CD4-positive, alpha-beta T cell treated with Interleukin-1 beta for 1 hour (primary cell): ENCODE measurements around the gene EHD1.

Source experiments
- DNase-seq, 2 donors: peaks; one replicate each; pipeline ENCODE4 v3.0.0-alpha.2; 2020 to 2022

Gene EHD1

DNA sequence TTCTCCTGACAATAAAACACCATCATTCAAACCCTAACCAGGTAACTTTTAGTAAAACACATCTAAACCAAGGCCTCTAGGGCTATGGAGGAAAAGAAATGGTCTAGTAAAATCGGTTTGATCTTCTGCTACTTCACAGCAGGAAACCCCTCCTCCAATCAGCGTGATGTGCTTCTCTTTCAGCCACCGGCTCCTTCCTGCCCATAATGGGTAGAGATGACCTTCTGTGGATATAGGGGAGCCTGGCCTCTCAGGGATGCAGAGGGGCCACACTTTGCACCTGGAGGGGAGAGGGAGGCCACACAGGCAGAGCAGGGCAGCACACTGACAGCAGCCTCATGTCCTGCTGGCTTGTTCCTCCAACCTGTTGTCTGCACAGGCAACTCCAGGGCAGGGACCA, 6.9 kb downstream of the EHD1 start:
- DNase-seq, result no peak

DNA sequence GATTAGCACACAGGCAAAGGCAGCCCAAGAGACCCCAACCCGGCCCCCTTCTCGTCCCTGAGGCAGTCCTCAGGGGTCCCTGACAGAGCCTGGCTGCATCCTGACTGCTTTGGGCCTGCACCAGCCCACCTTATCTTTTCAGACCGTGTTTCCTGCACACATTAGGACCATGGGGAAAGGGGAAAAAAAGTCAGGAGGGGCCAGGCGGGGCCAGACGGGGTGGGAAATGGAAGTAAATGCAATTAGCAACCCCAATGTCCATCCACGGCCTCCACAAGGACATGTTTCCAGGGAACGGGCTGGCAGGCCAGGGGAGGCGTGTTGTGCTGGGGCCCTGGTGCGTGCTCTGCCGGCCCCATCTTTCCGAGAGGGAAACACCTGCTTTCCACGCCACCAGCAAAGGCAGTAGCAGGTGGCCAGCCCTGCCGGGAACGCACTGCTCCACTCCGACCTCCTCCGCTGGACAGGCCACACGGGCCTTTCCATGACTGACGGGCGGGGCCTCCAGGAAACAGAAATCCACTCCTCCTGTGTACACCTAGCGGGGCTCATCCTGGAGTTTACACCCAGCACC, 7.4 kb downstream of the EHD1 start:
- DNase-seq, result no peak

DNA sequence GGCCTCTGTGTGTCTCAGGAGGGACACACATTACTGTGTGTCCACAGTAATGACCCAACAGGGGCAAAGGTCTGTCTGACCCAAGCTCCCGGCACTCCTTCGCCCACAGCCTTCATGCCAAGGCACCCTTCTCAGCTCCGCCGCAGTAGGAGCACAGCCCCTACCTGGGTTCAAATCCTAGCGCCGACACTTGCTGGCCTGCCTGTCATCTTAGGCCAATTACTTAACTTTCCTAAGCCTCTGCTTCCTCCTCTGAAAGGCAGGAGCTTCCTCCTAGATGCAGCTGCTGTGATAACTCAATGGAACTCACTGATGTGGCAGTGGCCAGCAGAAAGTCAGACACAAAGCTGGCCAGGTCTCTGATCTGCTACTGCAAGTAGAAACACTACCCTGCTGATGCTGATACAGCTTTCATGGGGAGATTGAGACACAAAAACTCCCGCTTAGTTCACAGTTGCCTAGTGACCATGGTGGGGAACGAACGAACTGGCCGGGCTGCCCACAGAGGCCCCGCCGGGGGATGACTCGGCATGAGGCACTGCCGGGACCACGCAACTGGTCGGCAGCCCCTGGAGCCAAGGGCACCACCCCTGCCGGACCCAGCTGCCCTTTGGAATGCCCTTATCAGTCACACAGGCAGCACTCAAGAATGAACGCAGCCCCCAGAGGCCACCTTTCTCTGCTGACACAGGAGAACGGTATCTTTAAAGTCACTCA, 8.1 kb downstream of the EHD1 start:
- peak in 1 of 2 donors; percentile 65 for DNase-seq

DNA sequence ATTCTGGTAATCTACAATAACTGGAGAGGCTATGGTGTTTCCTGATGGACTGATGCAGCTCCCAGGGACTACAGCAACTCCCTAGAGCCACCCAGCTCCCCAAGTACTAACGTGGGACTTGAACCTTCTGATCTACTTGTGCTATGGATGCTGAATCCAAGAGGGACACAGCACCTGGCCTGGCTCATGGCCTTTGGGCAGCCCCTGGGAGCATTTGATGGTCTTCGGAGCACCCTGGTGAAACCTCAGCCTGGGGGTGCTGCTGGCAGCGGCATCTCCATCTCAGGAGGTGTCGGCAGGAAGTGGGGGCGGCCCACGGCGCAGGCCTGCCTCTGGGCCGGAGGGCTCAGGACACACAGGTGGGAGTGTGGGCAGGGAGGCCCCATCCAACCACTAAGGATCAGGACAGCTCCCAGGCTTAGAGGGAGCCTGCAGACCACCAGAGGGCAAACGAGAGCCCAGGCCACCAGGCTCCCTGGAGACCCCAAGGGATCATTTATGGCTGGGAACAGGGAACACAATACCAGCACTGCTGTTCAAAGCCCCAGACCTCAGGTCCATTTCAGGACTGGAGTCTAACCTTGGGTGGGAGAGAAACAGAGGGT, 8.7 kb downstream of the EHD1 start:
- DNase-seq, result no peak

DNA sequence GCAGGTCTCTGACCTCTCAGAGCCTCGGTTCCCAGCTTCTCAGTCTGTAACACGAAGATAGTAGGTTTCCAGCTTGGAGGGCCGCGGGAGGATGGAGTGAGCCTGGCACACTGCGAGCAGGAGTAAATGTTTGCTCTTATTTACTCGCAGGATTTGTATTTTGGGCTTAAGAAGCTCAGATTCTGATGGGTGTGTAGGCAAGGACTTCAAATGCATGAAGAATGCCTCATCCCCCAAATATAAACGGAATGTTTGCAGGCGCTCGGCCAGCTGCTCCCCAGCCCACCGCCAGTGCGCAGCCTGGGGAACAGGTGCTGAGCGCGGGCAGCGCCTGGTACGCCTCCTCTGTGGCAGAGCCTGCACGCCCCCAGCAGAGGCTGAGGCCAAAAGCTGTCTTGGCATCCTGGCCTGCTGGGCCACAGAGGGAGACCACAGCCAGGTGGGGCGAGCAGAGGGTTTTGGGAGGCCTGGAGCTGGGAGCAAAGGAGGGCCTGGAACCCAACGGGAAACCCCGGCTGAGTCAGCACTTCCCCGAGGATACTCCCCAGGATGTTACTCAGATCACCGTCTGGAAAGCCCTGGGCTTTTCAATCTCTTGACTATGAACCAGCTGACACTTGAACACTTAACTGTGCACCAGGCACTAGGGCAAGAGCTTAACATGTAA, 9.4 kb downstream of the EHD1 start:
- DNase-seq, result no peak

DNA sequence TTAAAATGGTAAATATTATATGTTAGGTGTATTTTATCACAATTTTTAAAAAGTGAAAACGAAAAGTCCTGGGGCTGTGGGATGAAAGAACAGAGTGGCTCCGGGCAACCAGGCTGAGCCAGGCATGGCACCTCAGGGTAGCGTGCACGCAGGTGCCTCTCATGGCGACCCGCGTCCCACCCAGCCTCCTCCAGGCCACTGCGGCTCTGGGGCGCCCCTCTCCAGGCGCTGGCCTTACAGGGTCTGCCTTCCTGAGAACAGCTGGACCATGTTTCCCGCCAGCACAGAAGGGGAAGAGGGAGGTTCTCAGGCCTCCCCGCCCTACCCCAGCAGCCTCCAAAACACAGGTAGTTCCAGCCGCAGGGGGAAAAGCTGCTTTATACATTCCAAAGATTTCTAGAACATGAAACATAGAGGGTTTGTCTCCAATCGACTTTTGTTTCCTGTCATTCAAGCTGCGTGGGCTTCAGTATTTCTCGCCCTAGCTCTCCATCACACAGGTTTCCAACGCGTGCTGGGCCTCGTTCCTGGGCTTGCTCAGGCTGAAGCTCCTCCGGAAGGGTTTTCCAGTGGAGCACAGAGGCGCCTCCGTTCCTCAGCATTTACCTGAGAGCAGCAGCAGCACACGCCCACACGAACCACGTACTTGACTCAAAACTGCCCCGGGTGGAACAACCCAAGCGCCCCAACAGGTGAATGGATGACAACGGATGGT, 10.5 kb downstream of the EHD1 start:
- no peak for DNase-seq

DNA sequence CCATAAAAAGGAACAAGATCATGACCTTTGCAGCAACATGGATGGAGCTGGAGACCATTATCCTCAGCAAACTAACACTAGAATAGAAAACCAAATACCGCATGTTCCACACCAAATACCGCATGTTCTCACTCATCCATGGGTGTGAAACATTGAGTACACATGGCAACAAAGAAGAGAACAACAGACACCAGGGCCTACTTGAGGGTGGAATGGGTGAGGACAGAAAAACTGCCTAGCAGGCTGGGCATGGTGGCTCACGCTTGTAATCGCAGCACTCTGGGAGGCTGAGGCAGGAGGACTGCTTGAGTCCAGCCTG, 12.3 kb downstream of the EHD1 start:
- no peak for DNase-seq

DNA sequence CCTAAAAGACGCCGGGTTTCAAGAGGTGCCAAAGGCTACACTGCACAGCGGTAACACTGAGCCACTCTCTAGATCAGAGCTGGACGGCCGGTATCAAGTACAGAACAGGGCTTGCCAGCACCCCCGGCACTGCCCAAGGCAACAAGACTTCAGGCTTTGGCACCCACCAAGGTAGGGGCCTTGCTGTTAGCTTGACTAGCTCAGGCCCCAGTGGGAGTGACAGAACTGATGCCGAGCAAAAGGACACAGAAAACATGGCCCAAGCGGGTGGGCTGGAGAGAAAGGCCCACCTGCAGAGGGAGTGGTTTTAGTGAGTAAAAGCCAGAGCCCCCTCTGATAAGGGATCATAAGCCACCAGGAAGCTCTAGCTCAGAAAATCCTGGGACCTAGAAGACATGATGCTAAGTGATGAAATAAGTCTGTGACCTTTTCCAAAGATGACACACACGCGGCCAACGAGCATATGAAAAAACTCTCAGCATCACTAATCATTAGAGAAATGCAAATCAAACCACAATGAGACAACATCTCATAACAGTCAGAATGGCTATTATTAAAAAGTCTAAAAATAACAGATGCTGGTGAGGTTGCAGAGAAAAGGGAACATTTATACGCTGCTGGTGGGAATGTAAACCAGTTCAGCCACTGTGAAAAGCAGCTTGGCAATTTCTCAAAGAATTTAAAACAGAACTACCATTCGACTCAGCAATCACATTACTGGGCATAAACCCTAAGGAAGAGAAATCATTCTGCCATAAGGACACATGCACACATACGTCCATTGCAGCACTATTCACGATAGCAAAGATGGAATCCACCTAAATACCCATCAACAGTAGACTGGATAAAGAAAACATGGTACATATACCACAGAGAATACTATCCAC, 12.9 kb downstream of the EHD1 start:
- no peak for DNase-seq

DNA sequence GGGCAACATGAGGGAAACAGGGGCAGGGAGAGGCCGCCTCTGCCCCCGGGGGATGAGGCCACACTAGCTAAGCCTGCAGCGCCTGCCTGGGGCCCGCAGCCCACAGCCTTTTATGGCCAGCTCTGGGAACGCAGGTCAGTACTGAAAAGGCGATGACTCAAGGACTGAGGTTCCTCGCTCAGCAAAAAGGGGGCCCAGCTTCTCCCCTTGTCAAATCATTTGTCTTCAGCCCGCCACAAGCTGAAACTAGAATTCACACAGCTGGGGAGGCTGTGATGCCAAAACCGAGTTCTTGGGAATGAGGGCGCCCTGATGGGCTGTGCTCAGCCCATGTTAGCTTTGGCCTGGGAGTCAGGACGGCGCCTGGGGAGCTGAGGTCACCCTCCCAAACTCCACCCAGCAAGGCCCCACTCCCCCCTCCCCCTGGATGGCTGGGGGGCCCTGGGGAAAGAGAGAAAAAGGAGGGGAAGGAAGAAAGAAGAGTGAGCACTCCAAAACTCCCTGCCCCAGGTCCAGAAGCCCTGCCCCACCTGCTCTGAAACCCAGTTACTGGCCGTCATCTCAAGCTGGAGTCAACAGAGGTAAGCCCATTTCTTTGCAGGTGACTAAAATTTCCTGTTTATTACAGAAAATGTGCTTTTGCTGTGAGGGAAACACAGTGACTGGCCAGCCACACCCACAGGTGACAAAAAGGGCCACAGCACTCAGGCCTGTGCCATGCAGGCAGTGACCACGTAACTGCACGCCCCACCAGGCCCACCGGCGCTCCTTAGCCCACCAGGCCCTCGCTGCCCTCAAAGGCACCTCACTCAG, 13.7 kb downstream of the EHD1 start:
- no peak for DNase-seq

DNA sequence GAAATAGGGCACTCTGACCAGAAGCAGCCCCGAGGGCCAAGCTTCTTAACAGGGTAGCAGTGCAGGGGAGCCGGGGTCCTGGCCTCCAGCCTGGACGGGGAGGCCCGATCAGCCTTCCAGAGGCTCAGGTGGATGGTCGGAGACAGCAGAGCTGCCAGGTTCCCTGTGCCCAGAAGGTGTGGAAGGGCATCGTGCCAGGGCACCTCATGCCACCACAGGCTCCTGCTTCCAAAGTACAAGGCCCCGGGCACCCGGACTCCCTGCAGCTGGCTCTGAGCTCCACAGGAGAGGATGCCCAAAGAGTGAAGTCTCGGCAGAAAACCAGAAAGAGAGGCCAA, 14.3 kb downstream of the EHD1 start:
- no peak for DNase-seq

DNA sequence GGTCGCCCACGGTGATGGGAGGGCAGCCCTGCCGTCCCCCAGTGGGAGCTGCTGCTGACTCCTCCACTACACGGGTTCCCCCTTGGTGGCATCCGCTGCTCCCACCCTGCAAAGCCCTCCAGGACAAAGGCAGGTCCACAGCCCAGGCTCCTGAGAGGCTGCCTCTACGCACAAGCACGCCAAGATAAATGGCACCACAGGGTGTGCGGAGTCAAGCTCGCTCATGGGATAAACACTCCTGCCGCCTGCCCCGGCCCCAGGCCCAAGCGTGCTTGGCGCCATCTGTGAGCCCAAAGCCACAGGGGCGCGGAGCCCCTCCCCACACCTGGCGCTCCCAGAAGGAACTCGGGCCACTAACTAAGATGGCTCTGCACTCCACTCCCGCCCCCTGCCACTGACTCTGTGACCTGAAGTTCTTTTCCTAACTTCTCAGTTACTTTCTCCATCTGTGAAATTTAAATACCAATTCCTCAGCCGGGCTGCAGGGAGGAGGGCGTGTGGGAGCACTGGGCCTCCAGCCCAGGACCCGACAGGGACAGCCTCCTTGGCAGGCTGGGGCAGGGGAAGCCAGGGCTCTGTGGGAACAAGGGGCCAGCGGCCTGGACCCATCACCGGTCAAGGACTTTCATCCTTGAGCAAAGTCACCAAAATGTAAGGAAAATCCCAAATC, 14.9 kb downstream of the EHD1 start:
- DNase-seq, result no peak

DNA sequence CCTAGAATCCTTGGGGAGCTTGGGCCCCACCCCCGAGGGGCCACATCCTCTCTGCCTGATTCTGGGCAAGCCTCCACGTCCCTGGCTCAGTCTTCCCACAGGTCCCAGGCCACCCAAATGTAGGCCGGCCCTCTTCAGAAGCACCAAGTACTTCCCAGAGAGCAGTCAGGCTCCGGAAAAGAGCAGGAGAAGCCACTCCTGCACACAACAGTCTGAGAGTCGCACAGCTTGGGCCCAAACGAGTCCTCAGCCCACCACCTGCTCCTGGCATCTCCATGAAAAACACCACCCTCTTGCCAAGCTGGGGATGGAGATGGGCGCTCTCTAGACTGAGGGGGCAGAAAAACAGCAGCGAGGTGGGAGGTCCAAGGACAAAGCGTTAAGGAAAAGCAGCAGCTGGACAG, 15.4 kb downstream of the EHD1 start:
- DNase-seq, result no peak

DNA sequence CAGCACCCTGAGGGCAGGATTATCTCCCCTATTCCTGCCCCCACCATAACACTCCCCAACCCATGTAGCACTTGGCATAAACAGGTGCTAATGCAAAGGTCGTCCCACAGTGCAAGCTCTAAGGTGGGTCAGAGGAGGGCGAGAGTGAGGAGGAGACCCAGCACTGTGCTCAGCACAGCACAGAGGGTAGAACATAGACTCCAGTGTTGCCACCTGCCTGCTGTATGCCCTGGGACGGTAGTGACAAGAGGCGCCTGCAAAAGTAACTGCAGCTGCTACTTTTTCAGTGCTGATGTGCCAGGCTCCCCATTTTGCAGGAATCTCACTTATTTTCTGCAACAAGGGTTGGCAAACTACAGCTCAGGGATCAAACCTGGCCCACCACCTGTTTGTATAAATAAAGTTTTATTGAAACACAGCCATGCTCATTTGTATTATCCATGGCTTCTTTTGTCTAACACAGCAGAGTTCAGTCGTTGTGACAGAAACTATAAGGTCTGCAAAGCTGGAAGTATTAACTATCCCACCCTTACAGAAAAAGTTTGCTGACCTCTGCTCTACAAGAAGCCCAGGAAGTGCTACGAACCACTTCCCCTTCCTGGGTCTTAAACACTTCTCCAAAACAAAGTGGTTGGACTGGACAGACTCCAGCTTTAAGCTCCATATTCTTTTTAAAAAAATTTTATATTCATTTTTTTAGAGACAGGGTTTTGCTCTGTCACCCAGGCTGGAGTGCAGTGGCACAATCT, 17.0 kb downstream of the EHD1 start:
- no peak for DNase-seq

DNA sequence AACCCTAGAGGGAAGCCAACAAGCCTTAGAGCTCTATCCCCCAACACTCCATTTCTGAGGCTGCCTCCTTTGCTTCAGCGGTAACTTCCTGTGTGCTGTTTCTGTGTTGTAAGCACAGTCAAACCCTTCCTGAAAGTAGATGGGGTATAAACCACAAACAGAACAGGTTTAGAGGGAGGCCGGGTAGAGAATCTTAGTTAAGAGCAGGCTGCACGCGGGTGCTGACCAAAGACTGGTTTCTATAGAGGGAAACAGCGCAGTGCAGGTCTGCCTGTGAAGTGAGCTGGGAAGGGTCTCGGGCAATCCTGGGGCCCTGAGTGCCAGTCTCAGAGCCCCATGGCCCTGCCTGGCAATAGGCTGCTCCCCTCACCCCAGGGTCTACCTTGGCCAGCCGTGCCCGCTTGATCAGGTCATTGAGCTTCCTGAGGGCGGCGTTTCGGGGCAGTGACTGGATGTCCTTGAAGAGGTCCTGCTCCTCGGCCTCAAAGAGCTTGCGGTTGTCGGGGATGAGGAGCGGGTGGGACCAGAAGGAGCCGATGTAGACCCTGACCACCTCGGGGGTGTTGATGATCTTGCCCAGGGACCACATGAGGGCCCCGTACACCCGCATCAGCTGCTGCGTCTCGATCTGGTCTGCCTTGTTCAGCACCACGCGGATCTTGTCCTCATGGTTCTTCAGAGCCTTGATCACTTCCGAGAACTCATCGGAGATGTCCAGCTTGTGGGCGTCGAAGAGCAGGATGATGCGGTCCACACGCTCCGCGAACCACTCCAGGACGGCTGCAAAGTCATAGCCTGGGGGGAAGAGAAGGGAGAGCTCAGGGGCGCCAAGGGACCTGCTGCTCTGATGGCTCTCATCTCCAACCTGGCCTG, 18.6 kb downstream of the EHD1 start:
- DNase-seq, result peak; percentile 64 to 76

DNA sequence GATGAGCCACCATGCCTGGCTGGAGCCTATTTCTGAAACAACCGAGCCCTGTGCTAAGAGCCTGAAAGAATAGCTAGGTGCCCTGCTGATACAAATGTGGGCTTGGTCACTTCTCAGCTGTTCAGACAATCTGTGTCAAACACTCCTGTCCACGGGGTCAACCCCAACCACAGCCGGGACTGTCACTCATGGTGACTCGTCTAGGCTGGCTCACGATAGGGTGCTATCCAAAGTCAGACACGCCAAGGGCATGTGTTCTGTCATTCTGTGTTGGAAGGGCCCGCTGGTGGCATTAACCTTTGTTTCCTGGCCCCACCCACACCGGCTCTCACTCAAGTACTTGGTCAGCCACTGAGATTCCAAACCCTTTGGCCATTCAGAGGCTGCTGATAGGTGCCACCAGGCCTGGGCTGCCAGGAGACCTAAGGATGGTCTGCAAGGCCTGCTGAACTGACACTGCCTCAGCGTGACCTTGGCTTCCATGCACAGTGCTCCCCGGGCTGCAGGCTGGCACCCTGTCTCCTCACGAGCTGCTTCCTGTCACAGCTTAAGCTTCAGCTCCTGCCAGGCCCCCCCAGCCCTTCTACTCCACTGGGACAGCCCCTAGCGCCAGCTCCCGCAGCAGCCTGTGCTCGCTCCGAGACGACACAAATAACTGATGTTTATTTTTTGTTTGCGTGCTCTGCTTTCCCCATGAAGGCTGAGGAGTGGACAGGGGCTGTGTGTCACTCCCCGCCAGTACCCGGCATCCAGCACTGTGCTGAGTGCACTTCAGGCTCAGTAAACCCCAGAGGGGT, 19.8 kb downstream of the EHD1 start:
- peak; percentile 61 to 65 for DNase-seq

DNA sequence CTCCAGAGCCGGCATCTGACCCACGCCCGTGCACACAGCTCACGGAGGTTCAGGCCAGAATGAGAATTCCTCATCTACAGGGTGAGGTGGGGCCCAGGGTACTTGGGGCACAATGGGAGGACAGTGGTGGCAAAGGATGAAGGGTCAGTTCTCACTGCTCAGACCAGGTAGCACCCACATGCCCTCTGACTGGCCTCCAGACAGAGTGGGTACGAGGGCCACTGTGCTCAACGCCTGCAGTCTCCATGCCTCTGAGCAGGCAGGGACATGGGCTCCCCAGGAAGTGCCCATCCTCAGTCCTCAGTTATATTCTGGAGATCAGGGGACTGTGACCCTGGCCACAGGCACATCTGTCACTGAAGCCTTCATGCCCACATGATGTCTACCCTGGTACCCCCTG, 20.9 kb downstream of the EHD1 start:
- no peak for DNase-seq

DNA sequence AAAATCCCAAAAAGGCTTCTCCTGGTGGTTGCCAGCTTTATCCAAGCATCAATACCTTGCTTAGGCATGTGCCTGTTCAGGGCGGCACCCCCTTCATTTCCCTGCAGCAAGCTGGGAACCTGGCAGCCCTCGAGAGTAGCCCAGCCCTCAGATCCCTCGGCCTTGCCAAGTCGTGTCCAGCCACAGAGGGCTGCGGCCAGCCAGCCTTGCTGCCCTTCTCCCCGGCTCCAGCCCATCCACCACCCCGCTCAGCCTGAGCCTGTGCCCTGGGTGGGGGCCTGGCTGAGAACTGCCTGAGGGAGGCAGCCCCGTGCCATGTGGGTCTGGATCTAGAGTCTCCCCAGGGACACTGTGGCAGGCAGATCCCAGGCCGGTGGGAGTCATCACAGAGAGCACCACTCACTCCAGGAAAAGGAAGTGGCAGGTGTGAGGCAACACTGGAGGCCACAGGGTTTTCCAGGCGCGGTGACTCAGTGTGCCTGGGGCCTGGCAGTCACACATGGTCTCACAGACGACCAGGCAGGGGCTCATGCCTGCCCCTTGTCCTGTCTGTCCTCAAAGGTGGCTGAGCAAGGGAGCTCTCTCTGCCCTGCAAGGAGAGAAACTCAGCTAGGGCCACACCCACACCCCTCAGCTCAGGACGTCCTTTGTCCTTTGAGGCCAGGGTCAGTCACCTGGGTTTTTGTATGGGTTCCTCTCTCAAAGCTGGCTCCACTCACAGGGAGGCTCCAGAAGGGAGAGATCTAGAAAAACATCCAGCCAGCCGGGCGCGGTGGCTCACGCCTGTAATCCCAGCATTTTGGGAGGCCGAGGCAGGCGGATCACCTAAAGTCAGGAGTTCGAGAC, 21.8 kb downstream of the EHD1 start:
- peak in 1 of 2 donors; percentile 82 for DNase-seq
